Lower leg skin (tissue), 3 donors: ENCODE data around the gene CCDC38.

Source experiments
- POLR2A ChIP-seq, 2 donors: fragments of 450-650 bp; IDR thresholded peaks; one replicate each; pipeline ENCODE4 v1.6.1; 2016 to 2017; ENCODE audit warnings: antibody characterized with exemption in 2 of 2, mild to moderate bottlenecking in 1 of 2, moderate library complexity in 1 of 2
- TF ChIP-seq, protein P1 (sequence below), 3 donors: fragments of 450-650 bp; IDR thresholded peaks; one replicate each; pipeline ENCODE4 v1.5.1; 2016; ENCODE audit warnings: antibody characterized with exemption in 3 of 3, mild to moderate bottlenecking in 3 of 3, moderate library complexity in 2 of 3

DNA sequence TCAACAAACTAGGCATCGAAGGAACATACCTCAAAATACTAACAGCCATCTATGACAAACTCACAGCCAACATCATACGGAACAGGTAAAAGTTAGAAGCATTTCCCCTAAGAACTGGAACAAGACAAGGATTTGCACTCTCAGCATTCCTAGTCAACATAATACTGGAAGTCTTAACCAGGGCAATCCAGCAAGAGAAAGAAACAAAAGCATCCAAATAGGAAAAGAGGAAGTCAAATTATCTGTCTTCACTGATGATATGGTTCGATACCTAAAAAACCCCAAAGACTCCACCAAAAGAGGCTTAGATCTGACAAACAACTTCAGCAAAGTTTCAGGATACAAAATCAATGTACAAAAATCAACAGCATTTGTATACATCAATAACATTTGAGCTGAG lies 32.5 kb downstream of the CCDC38 start:
- TF ChIP-seq, protein P1, sequence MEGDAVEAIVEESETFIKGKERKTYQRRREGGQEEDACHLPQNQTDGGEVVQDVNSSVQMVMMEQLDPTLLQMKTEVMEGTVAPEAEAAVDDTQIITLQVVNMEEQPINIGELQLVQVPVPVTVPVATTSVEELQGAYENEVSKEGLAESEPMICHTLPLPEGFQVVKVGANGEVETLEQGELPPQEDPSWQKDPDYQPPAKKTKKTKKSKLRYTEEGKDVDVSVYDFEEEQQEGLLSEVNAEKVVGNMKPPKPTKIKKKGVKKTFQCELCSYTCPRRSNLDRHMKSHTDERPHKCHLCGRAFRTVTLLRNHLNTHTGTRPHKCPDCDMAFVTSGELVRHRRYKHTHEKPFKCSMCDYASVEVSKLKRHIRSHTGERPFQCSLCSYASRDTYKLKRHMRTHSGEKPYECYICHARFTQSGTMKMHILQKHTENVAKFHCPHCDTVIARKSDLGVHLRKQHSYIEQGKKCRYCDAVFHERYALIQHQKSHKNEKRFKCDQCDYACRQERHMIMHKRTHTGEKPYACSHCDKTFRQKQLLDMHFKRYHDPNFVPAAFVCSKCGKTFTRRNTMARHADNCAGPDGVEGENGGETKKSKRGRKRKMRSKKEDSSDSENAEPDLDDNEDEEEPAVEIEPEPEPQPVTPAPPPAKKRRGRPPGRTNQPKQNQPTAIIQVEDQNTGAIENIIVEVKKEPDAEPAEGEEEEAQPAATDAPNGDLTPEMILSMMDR (IDR thresholded peaks at IDR 0.05): no peak
- no peak for TF ChIP-seq POLR2A (IDR thresholded peaks at IDR 0.05)
